ENCODE data around the gene HOXC9.

Gene HOXC9

GRCh38 chr12:53980802-53981496, 19.0 kb upstream of the HOXC9 start:
- no peak for TF ChIP-seq SIN3A (IDR thresholded peaks at IDR 0.05; ENCODE audit: borderline replicate concordance, insufficient read depth, low read length)
- no peak for TF ChIP-seq TAF1 (IDR thresholded peaks at IDR 0.05; ENCODE audit: borderline replicate concordance, insufficient read depth, low read length)
- no peak for TF ChIP-seq POLR2AphosphoS5 (IDR thresholded peaks at IDR 0.05; ENCODE audit: low read depth, low read length)
- no peak for TF ChIP-seq FOXP2 (optimal IDR thresholded peaks at IDR 0.05; ENCODE audit: borderline replicate concordance, extremely low read depth, extremely low read length, insufficient read depth)
- TF ChIP-seq REST (IDR thresholded peaks at IDR 0.05; ENCODE audit: insufficient read depth in 1 of 2, low read depth in 2 of 2, low read length in 2 of 2) = no peak

GRCh38 chr12:53981634-53982565, 18.1 kb upstream of the HOXC9 start:
- TF ChIP-seq REST (IDR thresholded peaks at IDR 0.05; ENCODE audit: insufficient read depth in 1 of 2, low read depth in 2 of 2, low read length in 2 of 2) = no peak
- no peak for TF ChIP-seq POLR2AphosphoS5 (IDR thresholded peaks at IDR 0.05; ENCODE audit: low read depth, low read length)
- no peak for TF ChIP-seq TAF1 (IDR thresholded peaks at IDR 0.05; ENCODE audit: borderline replicate concordance, insufficient read depth, low read length)
- TF ChIP-seq FOXP2 (optimal IDR thresholded peaks at IDR 0.05; ENCODE audit: borderline replicate concordance, extremely low read depth, extremely low read length, insufficient read depth) = no peak
- no peak for TF ChIP-seq SIN3A (IDR thresholded peaks at IDR 0.05; ENCODE audit: borderline replicate concordance, insufficient read depth, low read length)

DNA sequence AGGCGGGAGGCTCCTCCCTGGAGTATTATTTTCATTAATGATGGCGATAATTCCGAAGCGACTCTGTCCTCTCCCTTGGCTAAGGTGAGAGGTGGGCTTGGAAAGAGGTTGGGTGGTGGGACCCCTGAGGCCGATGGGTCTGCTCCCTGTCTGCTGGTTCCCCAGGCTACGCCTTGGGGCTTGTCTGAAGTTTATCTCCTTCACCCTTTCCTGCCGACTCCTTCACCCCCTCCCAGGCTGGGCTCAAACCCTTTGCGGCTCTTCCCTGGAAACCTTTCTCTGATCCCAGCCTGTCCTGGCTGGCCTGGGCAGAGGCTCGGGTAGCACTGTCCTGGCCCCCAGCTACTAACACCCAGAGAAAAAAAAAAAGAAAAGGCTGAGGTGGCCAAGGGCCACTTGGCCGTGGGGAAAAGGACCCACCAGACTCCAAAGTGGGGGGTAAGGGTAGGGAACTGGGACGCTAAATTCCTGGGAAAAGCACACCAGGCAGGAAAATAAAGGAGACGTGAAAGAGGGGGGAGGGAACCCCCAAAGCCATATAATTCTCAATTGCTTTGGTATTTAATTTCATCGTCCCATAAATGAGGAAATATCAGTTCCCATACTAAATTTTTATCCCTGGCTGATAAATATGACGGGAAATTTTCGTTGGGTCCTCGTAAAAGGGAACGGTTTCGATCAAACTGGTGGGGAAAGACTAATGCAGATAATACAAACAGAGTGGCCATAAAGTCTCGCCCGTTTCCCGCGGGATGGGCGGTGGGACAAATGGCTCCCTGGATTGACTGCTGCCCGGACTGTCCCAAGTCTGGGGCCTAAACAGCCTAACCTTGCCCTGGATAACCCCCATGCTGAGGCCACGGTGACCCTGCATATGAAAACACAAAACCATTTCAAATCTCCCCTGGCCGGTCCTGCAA, 17.1 kb upstream of the HOXC9 start:
- TF ChIP-seq POLR2AphosphoS5 (IDR thresholded peaks at IDR 0.05; ENCODE audit: low read depth, low read length) (no peak), SIN3A (IDR thresholded peaks at IDR 0.05; ENCODE audit: borderline replicate concordance, insufficient read depth, low read length) (no peak), TAF1 (IDR thresholded peaks at IDR 0.05; ENCODE audit: borderline replicate concordance, insufficient read depth, low read length) (no peak), REST (IDR thresholded peaks at IDR 0.05; ENCODE audit: insufficient read depth in 1 of 2, low read depth in 2 of 2, low read length in 2 of 2) (no peak)

DNA sequence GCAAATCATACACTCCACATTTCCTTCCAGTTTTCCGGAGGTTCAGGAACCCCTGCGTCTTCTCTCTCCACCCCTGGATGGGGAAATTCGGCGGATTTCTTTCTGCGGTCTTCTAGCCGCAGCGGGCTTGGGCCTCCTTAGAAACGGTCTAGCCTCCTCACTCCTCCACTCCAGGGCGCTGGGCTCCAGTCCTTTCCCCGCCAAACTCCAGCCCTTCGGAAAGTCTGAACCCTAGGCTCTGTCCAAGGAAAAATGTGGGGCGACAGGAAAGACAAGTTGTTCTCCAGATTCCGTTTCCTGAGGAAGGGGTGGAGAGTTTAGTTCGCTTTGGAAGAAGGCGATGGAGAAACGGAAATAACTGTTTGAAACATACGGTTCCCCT, 16.4 kb upstream of the HOXC9 start:
- TF ChIP-seq POLR2AphosphoS5 (IDR thresholded peaks at IDR 0.05; ENCODE audit: low read depth, low read length) = no peak
- no peak for TF ChIP-seq SIN3A (IDR thresholded peaks at IDR 0.05; ENCODE audit: borderline replicate concordance, insufficient read depth, low read length)
- TF ChIP-seq TAF1 (IDR thresholded peaks at IDR 0.05; ENCODE audit: borderline replicate concordance, insufficient read depth, low read length) = no peak
- TF ChIP-seq FOXP2 (optimal IDR thresholded peaks at IDR 0.05; ENCODE audit: borderline replicate concordance, extremely low read depth, extremely low read length, insufficient read depth) = no peak
- TF ChIP-seq REST (IDR thresholded peaks at IDR 0.05; ENCODE audit: insufficient read depth in 1 of 2, low read depth in 2 of 2, low read length in 2 of 2) = no peak

All from PFSK-1 (cell line).